ENCODE measurements around the gene OPA3.

The OPA3 gene

DNA sequence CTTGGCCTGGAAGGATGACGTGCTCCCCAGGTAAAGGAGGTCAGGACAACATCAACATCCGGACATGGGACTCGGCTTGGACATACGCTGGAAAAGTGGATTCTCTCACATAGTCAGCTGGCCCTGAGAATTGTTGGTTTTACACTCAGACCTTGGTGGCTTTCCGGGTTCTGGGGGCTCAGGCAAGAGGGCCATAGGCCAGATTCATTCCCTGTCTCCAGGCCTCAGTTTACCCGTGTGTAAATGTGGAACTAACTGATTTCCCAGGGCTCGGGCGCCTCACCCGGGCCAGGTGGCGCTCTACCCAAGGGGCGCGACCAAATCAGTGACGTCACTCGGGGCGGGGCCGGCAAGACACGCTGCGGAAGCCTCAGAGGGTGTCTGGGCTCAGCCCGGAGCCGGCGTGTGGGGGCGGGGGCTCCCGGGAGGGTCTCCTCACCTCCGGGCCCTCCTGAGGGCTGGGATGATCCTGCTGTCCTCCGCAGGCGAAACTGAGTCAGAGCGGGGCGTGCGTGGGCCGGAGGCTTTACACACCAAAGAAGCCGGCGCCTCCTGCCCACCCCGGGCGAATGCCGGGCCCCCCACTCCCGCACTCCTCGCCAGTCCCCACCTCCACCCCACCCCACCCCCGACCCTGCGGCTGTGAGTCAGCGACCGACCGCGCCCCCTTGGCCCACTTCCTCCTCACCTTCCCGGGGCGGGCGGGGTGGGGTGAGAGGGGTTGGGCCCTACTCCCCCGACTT is 78.2 kb downstream of the OPA3 start:
- peak overlapping the region; percentile 83 for H3K4me3 ChIP-seq (ENCODE audit: low read depth, low read length)
- TF ChIP-seq, protein P1, sequence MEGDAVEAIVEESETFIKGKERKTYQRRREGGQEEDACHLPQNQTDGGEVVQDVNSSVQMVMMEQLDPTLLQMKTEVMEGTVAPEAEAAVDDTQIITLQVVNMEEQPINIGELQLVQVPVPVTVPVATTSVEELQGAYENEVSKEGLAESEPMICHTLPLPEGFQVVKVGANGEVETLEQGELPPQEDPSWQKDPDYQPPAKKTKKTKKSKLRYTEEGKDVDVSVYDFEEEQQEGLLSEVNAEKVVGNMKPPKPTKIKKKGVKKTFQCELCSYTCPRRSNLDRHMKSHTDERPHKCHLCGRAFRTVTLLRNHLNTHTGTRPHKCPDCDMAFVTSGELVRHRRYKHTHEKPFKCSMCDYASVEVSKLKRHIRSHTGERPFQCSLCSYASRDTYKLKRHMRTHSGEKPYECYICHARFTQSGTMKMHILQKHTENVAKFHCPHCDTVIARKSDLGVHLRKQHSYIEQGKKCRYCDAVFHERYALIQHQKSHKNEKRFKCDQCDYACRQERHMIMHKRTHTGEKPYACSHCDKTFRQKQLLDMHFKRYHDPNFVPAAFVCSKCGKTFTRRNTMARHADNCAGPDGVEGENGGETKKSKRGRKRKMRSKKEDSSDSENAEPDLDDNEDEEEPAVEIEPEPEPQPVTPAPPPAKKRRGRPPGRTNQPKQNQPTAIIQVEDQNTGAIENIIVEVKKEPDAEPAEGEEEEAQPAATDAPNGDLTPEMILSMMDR (IDR thresholded peaks at IDR 0.05; ENCODE audit: low read depth, low read length), result peak; percentile 39

DNA sequence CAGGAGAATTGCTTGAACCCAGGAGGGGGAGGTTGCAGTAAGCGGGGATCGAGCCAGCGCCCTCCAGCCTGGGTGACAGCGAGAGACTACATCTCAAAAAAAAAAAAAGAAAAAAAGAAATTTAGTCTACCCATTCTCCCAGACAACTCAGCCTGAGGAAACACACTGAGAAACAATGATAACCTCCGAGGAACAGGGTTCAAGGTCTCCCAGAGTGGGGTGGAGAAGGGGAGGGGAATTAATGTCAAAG is 78.7 kb downstream of the OPA3 start:
- H3K4me3 ChIP-seq (ENCODE audit: low read depth, low read length), result peak overlapping the region; percentile 83; the same call in 1 of the 2 replicates
- TF ChIP-seq, protein P1 (IDR thresholded peaks at IDR 0.05; ENCODE audit: low read depth, low read length), result no peak

DNA sequence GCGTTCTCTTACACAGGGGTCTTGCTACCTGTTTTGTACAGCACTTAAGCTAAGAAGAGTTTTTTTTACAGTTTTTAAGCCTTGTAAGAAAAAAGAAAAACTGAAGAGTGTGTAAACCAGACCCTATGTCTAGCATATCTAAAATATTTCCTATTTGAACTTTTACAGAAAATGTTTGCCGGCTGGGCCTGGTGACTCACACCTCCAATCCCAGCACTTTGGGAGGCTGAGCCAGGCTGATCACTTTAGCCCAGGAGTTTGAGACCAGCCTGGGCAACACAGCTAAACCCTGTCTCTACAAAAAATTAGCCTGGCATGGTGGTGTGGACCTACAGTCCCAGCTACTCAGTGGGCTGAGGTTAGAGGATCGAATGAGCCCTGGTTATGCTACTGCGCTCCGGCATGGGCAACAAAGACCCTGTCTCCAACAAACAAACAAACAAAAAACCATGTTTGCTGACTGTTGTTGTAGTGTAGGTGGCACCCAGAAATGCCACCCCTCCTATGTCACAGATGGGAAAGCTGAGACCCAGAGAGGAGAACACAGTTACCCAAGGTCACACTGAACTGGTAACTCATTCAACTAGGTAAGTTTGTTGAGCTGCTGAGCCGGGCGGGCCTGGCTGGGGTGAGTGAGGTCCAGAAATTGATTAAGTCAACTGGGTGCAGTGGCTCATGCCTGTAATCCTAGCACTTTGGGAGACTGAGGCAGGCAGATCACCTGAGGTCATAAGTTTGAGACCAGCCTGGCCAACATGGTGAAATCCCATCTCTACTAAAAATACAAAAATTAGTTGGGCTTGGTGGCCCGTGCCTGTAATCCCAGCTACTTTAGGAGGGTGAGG is 79.2 kb downstream of the OPA3 start:
- TF ChIP-seq, protein P1 (IDR thresholded peaks at IDR 0.05; ENCODE audit: low read depth, low read length), result no peak
- no peak overlapping the region for H3K4me3 ChIP-seq (ENCODE audit: low read depth, low read length)

DNA sequence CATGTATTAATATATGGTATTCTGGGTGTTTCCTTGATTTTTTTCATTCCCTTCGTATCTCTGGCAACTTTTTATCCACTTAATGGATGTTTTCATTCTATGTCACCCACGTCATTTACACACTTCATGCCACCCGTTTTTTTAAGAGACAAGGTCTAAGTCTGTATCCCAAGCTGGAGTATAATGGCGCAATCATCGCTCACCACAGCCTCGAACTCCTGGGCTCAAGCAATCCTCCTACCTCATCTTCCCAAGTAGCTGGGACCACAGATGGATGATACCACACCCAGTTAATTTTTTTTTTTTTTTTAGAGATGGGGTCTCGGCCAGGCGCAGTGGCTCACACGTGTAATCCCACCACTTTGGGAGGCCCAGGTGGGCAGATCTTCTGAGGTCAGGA is 80.7 kb downstream of the OPA3 start:
- no peak overlapping the region for H3K4me3 ChIP-seq (ENCODE audit: low read depth, low read length)
- TF ChIP-seq, protein P1 (IDR thresholded peaks at IDR 0.05; ENCODE audit: low read depth, low read length), result no peak

DNA sequence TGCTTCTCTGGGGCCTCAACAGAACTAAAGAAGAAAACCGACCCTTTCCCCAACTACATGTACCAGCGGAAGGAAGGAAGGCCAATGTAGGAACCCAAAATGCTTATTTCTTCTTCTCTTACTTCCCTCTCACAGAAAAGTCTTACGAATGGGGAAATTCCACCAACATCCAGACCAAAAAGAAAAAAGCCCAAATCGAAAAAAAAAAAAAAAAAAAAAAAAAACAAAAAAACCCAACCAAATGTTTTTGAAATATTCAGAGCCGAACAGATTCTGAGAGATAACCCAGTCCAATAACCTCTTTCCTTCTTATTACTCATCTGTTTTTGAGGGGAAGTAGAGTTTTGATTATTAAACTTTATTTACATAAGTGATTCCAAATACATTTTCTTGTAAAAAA is 82.5 kb downstream of the OPA3 start:
- TF ChIP-seq, protein P1 (IDR thresholded peaks at IDR 0.05; ENCODE audit: low read depth, low read length), result no peak
- H3K4me3 ChIP-seq (ENCODE audit: low read depth, low read length), result no peak overlapping the region

DNA sequence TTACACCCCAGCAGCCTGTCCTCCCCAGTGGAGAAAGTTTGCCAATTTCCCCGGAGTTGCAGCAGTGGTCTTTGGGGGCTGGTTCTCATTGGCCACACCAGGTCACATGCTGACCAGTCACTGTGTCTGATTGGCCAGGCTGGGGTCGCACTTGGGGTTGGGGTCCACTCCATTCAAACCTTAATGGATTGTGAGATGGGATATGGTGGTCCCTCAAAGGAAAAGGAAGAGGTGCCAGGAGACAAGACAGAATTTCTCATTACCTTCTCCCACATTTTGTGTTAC is 82.9 kb downstream of the OPA3 start:
- TF ChIP-seq, protein P1 (IDR thresholded peaks at IDR 0.05; ENCODE audit: low read depth, low read length), result no peak
- no peak overlapping the region for H3K4me3 ChIP-seq (ENCODE audit: low read depth, low read length)

Data from WI38 (cell line).